Ishikawa (cell line): ENCODE results near the gene GCN1.

Source experiments
- CEBPB ChIP-seq: IDR thresholded peaks from 2 replicates; pipeline ENCODE4 v1.6.1; 2012
- CREB1 ChIP-seq: IDR thresholded peaks from 2 replicates; pipeline ENCODE4 v1.6.1; 2012; ENCODE audit warnings: low read depth
- EGR1 ChIP-seq: IDR thresholded peaks from 2 replicates; pipeline ENCODE4 v1.6.1; 2012
- EP300 ChIP-seq: IDR thresholded peaks from 2 replicates; pipeline ENCODE4 v1.6.1; 2012; ENCODE audit warnings: borderline replicate concordance
- FOXM1 ChIP-seq: IDR thresholded peaks from 2 replicates; pipeline ENCODE4 v1.6.1; 2012; ENCODE audit warnings: low read depth, borderline replicate concordance
- NFIC ChIP-seq: IDR thresholded peaks from 2 replicates; pipeline ENCODE4 v1.6.1; 2012
- RAD21 ChIP-seq: IDR thresholded peaks from 2 replicates; pipeline ENCODE4 v1.6.1; 2012; ENCODE audit warnings: low read depth
- REST ChIP-seq: IDR thresholded peaks from 2 replicates; pipeline ENCODE4 v1.6.1; 2012; ENCODE audit warnings: low read depth, mild to moderate bottlenecking
- TAF1 ChIP-seq: IDR thresholded peaks from 2 replicates; pipeline ENCODE4 v1.6.1; 2012; ENCODE audit warnings: low read depth, mild to moderate bottlenecking
- TCF12 ChIP-seq: IDR thresholded peaks from 2 replicates; pipeline ENCODE4 v1.6.1; 2012; ENCODE audit warnings: low read depth
- TEAD4 ChIP-seq: IDR thresholded peaks from 2 replicates; pipeline ENCODE4 v1.6.1; 2012
- YY1 ChIP-seq: IDR thresholded peaks from 2 replicates; pipeline ENCODE4 v1.6.1; 2012; ENCODE audit warnings: low read depth
- TF ChIP-seq, protein P1 (sequence below): IDR thresholded peaks from 2 replicates; pipeline ENCODE4 v1.6.1; 2012

DNA sequence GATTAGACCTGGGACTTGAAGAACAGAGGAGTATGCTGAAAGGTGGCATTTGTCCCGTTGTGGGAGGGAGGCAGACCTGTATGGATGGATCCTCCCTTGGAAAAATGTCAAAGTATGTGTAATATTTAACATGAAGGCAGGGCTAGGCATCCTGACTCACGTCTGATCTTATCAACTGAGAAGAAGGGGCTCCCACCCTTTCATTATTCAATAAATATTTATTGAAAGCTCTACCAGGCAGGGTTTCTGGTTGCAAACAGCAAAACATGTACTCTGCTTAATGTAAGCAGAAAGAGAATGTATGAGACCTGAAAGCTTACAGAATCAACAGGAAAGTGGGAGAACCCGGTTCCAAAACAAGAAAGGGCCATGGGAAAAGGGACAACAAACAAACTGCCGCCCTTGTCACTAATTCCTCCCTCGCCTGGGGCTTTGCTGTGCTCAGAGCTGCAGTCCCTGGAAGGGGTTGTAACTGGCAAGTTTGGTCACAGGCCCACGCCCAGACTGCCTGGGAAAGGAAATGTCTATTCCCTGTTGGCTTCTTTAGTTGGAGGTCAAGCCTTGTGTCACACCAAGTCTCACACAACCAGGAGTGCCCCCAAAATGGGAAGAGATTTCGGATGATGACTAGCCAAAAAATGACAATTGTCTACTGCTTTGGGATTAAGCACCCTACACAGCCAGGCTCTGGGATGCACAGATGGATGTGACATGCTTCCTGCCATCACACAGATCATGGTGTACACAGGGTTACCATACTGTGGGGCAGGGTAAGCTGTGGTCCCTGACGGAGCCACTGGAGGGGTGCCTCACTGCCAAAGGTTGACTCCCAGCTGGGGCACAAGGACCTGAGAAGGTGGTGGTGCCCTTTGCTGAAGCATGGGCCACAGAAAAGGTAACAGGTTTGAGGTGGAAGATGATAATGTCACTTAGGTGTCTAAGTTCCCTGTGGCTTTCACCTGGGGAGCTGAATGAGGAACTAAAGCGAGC is 114.8 kb downstream of the GCN1 start:
- TF ChIP-seq YY1, result no peak
- no peak for TF ChIP-seq TAF1
- no peak for TF ChIP-seq REST
- TF ChIP-seq FOXM1, result no peak
- no peak for TF ChIP-seq EP300
- TF ChIP-seq CREB1, result no peak
- TF ChIP-seq CEBPB, result no peak
- TF ChIP-seq, protein P1, sequence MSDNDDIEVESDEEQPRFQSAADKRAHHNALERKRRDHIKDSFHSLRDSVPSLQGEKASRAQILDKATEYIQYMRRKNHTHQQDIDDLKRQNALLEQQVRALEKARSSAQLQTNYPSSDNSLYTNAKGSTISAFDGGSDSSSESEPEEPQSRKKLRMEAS, result no peak
- no peak for TF ChIP-seq TEAD4
- no peak for TF ChIP-seq RAD21
- TF ChIP-seq EGR1, result no peak
- TF ChIP-seq TCF12, result no peak
- TF ChIP-seq NFIC, result no peak
